ENCODE results near the gene MOV10L1. TPM values are rescaled to one million over a fixed set of nuclear protein-coding genes. Genes with fewer than 3 reads are reported as not detected.
A peak's percentile ranks its signal among the peaks of the same experiment; 100 is the strongest.

Gene MOV10L1
- total RNA-seq, 2 donors from 2014 or later = 0.27 to 0.50 TPM

DNA sequence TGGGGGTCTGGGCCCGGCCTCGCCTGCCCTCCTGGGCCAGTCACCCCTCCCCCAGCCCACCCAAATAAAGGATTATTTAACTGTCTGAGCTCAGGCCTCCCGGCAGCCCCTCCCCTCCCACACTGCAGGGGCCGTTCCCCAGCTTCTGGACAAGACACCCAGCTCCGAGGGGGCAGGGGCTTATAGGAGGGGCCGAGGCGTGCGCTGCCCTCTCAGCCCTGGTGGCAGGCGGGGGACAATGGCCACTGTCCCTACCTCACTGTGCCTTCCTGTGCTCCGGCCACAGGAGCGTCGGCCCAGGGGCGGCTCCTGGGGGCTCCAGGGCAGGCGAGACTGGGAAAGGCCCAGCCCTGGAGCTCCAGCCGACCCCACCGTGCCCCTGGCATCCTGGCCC, 108.8 kb downstream of the MOV10L1 start:
- Histone ChIP-seq H3K27me3 (no peaks in the 10 kb centered on the region), H3K27ac (no peak overlapping the region), H3K4me1 (peaks cover 7% of the 10 kb centered on the region), H3K9me3 (no peaks in the 10 kb centered on the region), H3K4me3 (no peak overlapping the region), H3K36me3 (peaks cover 7% of the 10 kb centered on the region), H3K9ac (ENCODE audit: low read depth in 2 of 2, low read length in 2 of 2) (no peak overlapping the region)
- intact Hi-C loops (cut with DNase I) = no loop called here
- DNase-seq = no peak
- TF ChIP-seq CTCF (IDR thresholded peaks at IDR 0.05) = no peak

DNA sequence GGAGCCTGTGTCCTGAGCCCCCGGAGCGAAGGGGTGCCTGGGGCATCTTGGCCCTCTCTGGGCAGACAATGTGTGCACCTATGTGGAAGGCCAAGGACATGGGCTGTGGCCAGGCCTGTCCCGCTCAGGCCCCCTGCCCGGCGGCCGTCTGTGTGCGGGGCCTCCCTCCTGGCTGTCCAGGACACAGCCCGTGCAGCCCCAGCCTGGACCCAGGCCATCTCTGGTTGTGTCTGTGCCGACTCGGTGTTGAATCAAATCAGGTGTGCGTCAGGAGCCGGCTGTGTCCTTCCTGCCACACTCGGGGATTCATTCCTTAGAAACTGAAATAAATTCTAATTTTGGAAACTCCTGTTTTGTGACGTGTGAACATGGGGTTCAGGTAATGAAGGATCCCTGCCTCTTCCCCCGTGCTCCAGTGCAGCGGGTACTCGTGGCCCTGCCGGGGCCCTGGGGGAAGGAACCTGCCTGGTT, 109.5 kb downstream of the MOV10L1 start:
- Histone ChIP-seq H3K9ac (ENCODE audit: low read depth in 2 of 2, low read length in 2 of 2) (no peak overlapping the region), H3K36me3 (peaks cover 7% of the 10 kb centered on the region), H3K4me1 (peaks cover 7% of the 10 kb centered on the region), H3K27me3 (no peaks in the 10 kb centered on the region), H3K27ac (no peak overlapping the region), H3K9me3 (no peaks in the 10 kb centered on the region), H3K4me3 (no peak overlapping the region)
- no peak for DNase-seq
- TF ChIP-seq CTCF (IDR thresholded peaks at IDR 0.05) = no peak
- intact Hi-C loops (cut with DNase I) = no loop called here

DNA sequence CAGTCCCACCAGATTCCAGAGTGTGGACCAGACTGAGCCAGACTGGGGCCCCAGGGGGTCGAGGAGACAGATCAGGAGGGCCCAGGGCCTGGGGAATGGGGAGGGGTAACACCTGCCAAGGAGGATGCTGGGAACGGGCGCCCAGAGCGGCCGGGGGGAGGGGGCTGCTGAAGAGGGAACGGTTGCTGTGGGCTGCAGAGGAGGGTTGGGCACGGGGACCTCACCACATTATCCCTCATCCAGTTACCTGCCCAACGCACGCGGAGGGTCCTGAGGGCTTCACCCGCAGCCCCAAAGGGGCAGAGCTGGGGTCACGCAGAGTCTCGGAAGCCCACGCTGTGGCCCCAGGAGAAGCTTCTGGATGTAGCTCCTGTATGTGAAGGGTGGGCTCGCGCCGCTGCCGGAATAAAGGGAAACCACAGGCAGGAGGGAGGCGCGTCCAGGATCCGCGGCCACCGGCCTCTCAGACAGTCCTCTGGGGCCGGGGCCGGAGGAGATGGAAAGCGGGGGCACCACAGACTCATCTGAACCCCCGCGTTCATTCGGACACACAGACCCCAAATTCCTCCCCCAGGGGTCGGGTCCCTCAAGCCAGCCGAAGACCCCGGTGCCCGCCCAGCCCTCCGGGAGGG, 110.1 kb downstream of the MOV10L1 start:
- no peak for TF ChIP-seq CTCF (IDR thresholded peaks at IDR 0.05)
- Histone ChIP-seq H3K9ac (ENCODE audit: low read depth in 2 of 2, low read length in 2 of 2) (peak overlapping the region; percentile 28 to 83), H3K9me3 (no peaks in the 10 kb centered on the region), H3K27ac (peak overlapping the region; percentile 65), H3K4me1 (peaks cover 7% of the 10 kb centered on the region), H3K4me3 (peak overlapping the region; percentile 91), H3K36me3 (peaks cover 2% of the 10 kb centered on the region), H3K27me3 (no peaks in the 10 kb centered on the region)
- intact Hi-C loops (cut with DNase I) = no loop called here
- no peak for DNase-seq

DNA sequence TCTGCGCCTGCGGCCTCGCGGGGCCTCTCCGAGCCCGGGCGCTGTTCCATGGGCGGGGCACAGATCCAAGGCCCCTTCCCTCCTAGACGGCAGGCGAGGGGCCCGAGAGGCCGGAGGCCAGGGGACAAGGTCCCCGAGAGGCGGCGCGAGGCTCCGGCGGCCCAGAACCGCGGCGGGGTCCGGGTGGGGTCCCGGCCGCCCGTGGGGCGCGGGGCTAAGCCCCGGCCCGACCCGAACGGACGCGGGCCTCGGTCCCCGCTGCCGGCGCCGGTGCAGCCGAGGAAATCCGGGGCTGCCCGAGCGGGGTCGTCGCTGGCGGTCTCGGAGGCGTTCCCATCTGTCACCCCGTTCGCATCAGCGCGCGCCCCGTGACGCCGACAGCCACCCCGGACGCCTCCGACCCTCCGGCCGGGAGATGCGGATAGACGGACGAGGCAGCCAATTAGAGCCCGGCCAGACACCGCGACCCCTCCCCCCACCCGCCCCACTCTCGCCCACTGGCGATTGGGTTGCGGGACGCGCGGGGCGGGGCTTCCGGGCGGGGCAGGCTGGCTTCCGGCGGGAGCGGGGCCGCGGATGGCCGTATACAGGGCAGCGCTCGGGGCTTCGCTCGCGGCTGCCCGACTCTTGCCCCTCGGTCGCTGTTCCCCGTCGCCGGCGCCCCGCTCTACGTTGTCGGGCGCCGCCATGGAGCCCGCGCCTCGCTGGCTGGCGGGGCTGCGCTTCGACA, 110.8 kb downstream of the MOV10L1 start, which contains the start of gene SELENOO:
SELENOO (plus strand) TSS at position 551 of the 730 bp plus-strand sequence; CDS start at position 577, 26 bp downstream.
- peak within 1 kb of the TSS; percentile 65 for H3K27ac ChIP-seq
- no peak for TF ChIP-seq CTCF (IDR thresholded peaks at IDR 0.05)
- peaks cover 7% of the 10 kb centered on the region for H3K4me1 ChIP-seq
- peak within 1 kb of the TSS; percentile 82 to 83 for H3K9ac ChIP-seq (ENCODE audit: low read depth in 2 of 2, low read length in 2 of 2)
- no peaks in the 10 kb centered on the region for H3K9me3 ChIP-seq
- H3K4me3 ChIP-seq = peak within 1 kb of the TSS; percentile 91
- intact Hi-C loops (cut with DNase I) = no loop called here
- DNase-seq = peak; percentile 91
- no peaks in the 10 kb centered on the region for H3K27me3 ChIP-seq
- H3K36me3 ChIP-seq = no peaks in the 10 kb centered on the region

GRCh38 chr22:50201191-50202129, 111.7 kb downstream of the MOV10L1 start:
- peak overlapping the region; percentile 82 to 83 for H3K9ac ChIP-seq (ENCODE audit: low read depth in 2 of 2, low read length in 2 of 2)
- no peak for TF ChIP-seq CTCF (IDR thresholded peaks at IDR 0.05)
- H3K27ac ChIP-seq = no peak overlapping the region
- peak; percentile 45 for DNase-seq
- intact Hi-C loops (cut with DNase I) = no loop called here
- H3K9me3 ChIP-seq = no peaks in the 10 kb centered on the region
- peaks cover 7% of the 10 kb centered on the region for H3K4me1 ChIP-seq
- H3K36me3 ChIP-seq = no peaks in the 10 kb centered on the region
- no peaks in the 10 kb centered on the region for H3K27me3 ChIP-seq
- peak overlapping the region; percentile 91 for H3K4me3 ChIP-seq

Measured in colonic mucosa (tissue), 4 donors.